Panc1 (cell line): Measurements from ENCODE around the gene PCCA. TPM values are rescaled to one million over a fixed set of nuclear protein-coding genes. Genes with fewer than 3 reads are reported as not detected.

ENCODE experiments used
- ATAC-seq: fragments of 200-7000 bp; cut with Tn5 transposase; 2 replicates; pipeline ENCODE4 v1.9.1; 2020; ENCODE audit warnings: mild to moderate bottlenecking, moderate library complexity
- BruUV-seq: library from RNA; stranded (reverse); fragments of 400-500 nt; replicated peaks from 2 replicates; lab custom pipeline; 2021; lab: Mats Ljungman, UMichigan
- CTCF ChIA-PET: fragments of 300-600 bp; sonication (Branson Sonifier 250); formaldehyde crosslinking; loops from one replicate; lab custom pipeline; 2022; ENCODE audit warnings: antibody characterized with exemption; lab: Charles Lee
- POLR2A ChIA-PET: fragments of 300-600 bp; sonication (Branson Sonifier 250); formaldehyde crosslinking; loops from one replicate; lab custom pipeline; 2022; ENCODE audit warnings: antibody characterized with exemption; lab: Charles Lee
- DNase-seq: peaks from one replicate; pipeline ENCODE4 v3.0.0-alpha.2; 2010; ENCODE audit warnings: low read depth, low spot score
- H3K27ac ChIP-seq: 2 replicates; pipeline ENCODE4 v1.5.1; 2011; ENCODE audit warnings: mild to moderate bottlenecking, low read length, inconsistent platforms
- H3K27me3 ChIP-seq: fragments of 200-500 bp; sonication (Bioruptor generic); 2 replicates; pipeline ENCODE4 v1.6.0; 2014; ENCODE audit warnings: low read length, inconsistent platforms; ENCODE audit not compliant: control insufficient read depth, insufficient read depth
- H3K36me3 ChIP-seq: fragments of 200-500 bp; sonication (Bioruptor generic); 2 replicates; pipeline ENCODE4 v1.5.1; 2014; ENCODE audit warnings: inconsistent platforms, mild to moderate bottlenecking, low read length, moderate library complexity; ENCODE audit not compliant: control insufficient read depth, insufficient read depth
- H3K4me1 ChIP-seq: 2 replicates; pipeline ENCODE4 v1.5.1; 2011; ENCODE audit warnings: inconsistent platforms, mild to moderate bottlenecking, low read length, moderate library complexity; ENCODE audit not compliant: control insufficient read depth, insufficient read depth
- H3K4me3 ChIP-seq, 2 experiments: 2 replicates each; pipeline ENCODE4 v1.5.1; 2011 to 2012; ENCODE audit warnings: low read depth in 2 of 2, low read length in 2 of 2, mild to moderate bottlenecking in 2 of 2, inconsistent platforms in 1 of 2, moderate library complexity in 1 of 2
- H3K9me3 ChIP-seq: fragments of 200-500 bp; sonication (Bioruptor generic); 2 replicates; pipeline ENCODE4 v1.5.1; 2014; ENCODE audit warnings: low read depth, mild to moderate bottlenecking, inconsistent platforms, low read length, moderate library complexity; ENCODE audit not compliant: control insufficient read depth, insufficient read depth
- CTCF ChIP-seq: fragments of 450-650 bp; IDR thresholded peaks from 2 replicates; pipeline ENCODE4 v1.5.1; 2017; ENCODE audit warnings: mild to moderate bottlenecking
- POLR2AphosphoS5 ChIP-seq: IDR thresholded peaks from 2 replicates; pipeline ENCODE4 v1.6.1; 2012; ENCODE audit warnings: mild to moderate bottlenecking, low read depth, low read length, moderate library complexity
- REST ChIP-seq, 2 experiments: IDR thresholded peaks; 2 replicates each; pipeline ENCODE4 v1.6.1; 2011 to 2012; ENCODE audit warnings: low read depth in 2 of 2, control low read depth in 1 of 2, low read length in 1 of 2, mild to moderate bottlenecking in 1 of 2, moderate library complexity in 1 of 2; ENCODE audit not compliant: insufficient read depth in 1 of 2
- SIN3A ChIP-seq: IDR thresholded peaks from 2 replicates; pipeline ENCODE4 v1.6.1; 2012; ENCODE audit warnings: low read depth, mild to moderate bottlenecking, low read length, moderate library complexity, borderline replicate concordance; ENCODE audit not compliant: insufficient read depth
- TCF7L2 ChIP-seq: IDR thresholded peaks from 2 replicates; pipeline ENCODE4 v1.6.1; 2011; ENCODE audit warnings: mild to moderate bottlenecking, low read depth, low read length, inconsistent platforms
- in situ Hi-C: cut with HindIII; loops from 2 replicates; pipeline ENCODE4 v1.10.0; 2016; ENCODE audit warnings: low sequenced_read_pairs, low pct_unique_long_range_greater_than_20kb
- intact Hi-C: fragments of 100-400 bp; cut with micrococcal nuclease; formaldehyde crosslinking; loops from one replicate; pipeline ENCODE4 v1.10.0; 2022; ENCODE audit not compliant: unreplicated experiment
- total RNA-seq: library from RNA; stranded (reverse); gene quantifications from one replicate; pipeline ENCODE4 v1.2.1, GENCODE V29; 2021; ENCODE audit not compliant: unreplicated experiment

The PCCA gene
- total RNA-seq, 1 experiment from 2014 or later: 14.7 TPM

GRCh38 chr13:100115693-100116254 is 26.9 kb downstream of the PCCA start:
- intact Hi-C loops: no loop called here
- Histone ChIP-seq H3K4me3 (no peak overlapping the region), H3K27me3 (no peaks in the 10 kb centered on the region), H3K27ac (no peak overlapping the region), H3K9me3 (no peaks in the 10 kb centered on the region), H3K4me1 (no peaks in the 10 kb centered on the region), H3K36me3 (no peaks in the 10 kb centered on the region; the same call in 1 of the 2 replicates)
- TF ChIP-seq TCF7L2: no peak
- TF ChIP-seq SIN3A: no peak
- TF ChIP-seq POLR2AphosphoS5: no peak
- no peak for TF ChIP-seq REST (IDR thresholded peaks at IDR 0.05; ENCODE audit: insufficient read depth in 1 of 2, low read depth in 2 of 2, low read length in 1 of 2)
- no peak for TF ChIP-seq CTCF
- ChIA-PET CTCF (no interaction called here), POLR2A (no interaction called here)
- no peak for ATAC-seq
- BruUV-seq: no TSS peak
- DNase-seq: no peak
- in situ Hi-C loops: no loop called here

- DNase-seq: no peak
- ChIA-PET POLR2A (no interaction called here), CTCF (no interaction called here)
- Histone ChIP-seq H3K27me3 (no peaks in the 10 kb centered on the region), H3K9me3 (no peaks in the 10 kb centered on the region), H3K27ac (no peak overlapping the region), H3K4me3 (no peak overlapping the region), H3K4me1 (no peaks in the 10 kb centered on the region), H3K36me3 (no peaks in the 10 kb centered on the region; the same call in 1 of the 2 replicates)
- TF ChIP-seq REST (IDR thresholded peaks at IDR 0.05; ENCODE audit: insufficient read depth in 1 of 2, low read depth in 2 of 2, low read length in 1 of 2): no peak
- no peak for TF ChIP-seq SIN3A
- no peak for TF ChIP-seq TCF7L2
- TF ChIP-seq CTCF: no peak
- TF ChIP-seq POLR2AphosphoS5: no peak
- intact Hi-C loops (no loop called here), in situ Hi-C loops (no loop called here)
- BruUV-seq: no TSS peak
- no peak for ATAC-seq
Measured at GRCh38 chr13:100124265-100124664, 35.4 kb downstream of the PCCA start.
